GM10266 (cell line): ENCODE results near the gene CCNT1.
"Not testable (repeated sequence)": the region's sequence is repeated elsewhere in the genome, so short reads cannot be mapped to it uniquely, and the experiment has no call there.

Experiments
- DNase-seq: peaks from one replicate; pipeline ENCODE4 v3.0.0; 2012; ENCODE audit errors: extremely low spot score
- CTCF ChIP-seq: IDR thresholded peaks from 2 replicates; pipeline ENCODE4 v1.5.1; 2012; ENCODE audit warnings: mild to moderate bottlenecking, low read depth; ENCODE audit not compliant: control insufficient read depth, insufficient read depth; ENCODE audit errors: missing control alignments

The CCNT1 gene

GRCh38 chr12:48712209-48712608 lies 4.3 kb downstream of the CCNT1 start:
- no peak for TF ChIP-seq CTCF

GRCh38 chr12:48698822-48699221 lies 17.7 kb downstream of the CCNT1 start:
- DNase-seq: not testable (repeated sequence)

More at GRCh38 chr12:48712209-48712608, 4.3 kb downstream of the CCNT1 start:
- no peak for DNase-seq

GRCh38 chr12:48696626-48697025 lies 19.9 kb downstream of the CCNT1 start:
- TF ChIP-seq CTCF: no peak
- no peak for DNase-seq

- DNase-seq: no peak
- TF ChIP-seq CTCF: no peak
These were observed 20.6 kb downstream of the CCNT1 start for GRCh38 chr12:48695859-48696258.

GRCh38 chr12:48694038-48694437 lies 22.5 kb downstream of the CCNT1 start:
- no peak for DNase-seq
- no peak for TF ChIP-seq CTCF

- no peak for DNase-seq
- TF ChIP-seq CTCF: no peak
These were observed 22.9 kb downstream of the CCNT1 start for GRCh38 chr12:48693572-48693971.

GRCh38 chr12:48691826-48692487 lies 24.6 kb downstream of the CCNT1 start:
- DNase-seq: no peak
- TF ChIP-seq CTCF: no peak

- TF ChIP-seq CTCF: no peak
- DNase-seq: no peak
These were observed 25.5 kb downstream of the CCNT1 start for GRCh38 chr12:48690990-48691389.
